ENCODE data around the gene DEDD2.

Gene DEDD2

GRCh38 chr19:42168206-42168605 is 49.3 kb downstream of the DEDD2 start:
- no peak for DNase-seq

DNA sequence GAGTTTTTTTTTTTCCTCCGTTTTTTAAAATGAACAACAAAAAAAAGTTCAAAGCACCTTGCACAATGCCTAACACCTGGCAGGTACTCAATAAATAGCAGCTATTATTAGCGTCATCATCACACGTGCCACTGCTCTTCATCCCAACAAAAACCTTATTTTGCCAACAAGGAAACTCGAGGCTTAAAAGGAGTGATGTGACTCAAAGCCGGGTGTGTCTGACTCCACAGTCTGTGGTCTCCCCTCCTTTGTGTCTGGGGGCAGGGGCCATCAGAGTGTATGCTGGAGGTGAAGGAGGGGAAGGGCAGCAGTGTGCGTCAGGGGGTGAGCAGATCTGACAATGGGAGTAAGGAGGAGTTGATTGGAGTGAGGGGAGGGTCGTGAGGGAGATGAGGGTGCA is 51.2 kb downstream of the DEDD2 start:
- DNase-seq = no peak

GRCh38 chr19:42165146-42165545 is 52.3 kb downstream of the DEDD2 start:
- no peak for DNase-seq

DNA sequence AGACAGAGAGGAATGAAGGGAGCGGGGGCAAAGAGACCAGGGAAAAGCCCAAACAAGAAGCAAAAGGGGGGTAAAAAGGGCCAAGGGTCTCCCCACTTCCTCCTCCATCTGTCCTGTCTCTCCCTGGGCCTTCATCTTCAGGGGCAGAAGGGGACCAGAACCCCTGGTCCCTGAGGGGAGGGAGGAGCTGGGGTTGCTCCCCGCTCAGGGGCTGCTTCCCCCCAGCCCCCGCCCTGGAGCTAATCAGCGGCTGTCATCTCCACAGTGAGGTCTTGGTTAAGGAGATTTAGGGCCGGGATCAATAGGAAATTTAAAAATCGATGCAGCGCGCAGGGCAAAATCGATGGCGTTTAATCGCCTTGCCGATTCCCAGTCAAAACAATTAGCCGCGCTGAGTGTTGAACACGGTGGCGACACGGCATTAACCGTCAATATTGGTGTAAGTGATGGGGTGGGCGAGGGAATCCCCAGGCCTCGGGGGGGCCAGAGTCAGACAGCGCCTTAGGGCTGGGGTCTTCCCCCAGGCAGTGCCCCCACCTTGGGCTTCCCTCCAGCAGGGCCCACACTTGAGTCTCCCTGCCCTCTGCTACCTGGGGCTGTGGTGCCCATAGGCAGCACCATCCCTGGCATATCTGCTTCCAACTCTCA is 55.7 kb downstream of the DEDD2 start:
- no peak for DNase-seq

DNA sequence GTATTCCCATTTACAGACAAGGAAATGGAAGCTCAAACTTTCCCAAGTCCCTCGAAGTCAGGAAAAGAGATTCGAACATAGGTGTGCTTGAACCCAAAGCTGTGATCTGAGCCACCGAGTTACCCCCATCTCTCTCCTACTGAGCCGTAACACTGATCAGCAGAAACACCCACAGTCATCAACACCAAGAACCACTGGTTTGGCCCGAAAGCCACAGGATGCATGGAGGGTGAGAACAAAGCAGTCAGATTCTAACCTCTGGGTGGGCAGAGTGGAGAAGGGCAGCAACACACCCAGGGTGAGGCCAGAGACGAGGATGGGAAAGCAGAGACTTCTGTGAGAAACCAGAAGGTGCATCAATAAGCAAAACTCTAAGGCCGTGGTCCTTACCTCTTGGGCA is 57.5 kb downstream of the DEDD2 start:
- DNase-seq = no peak

DNA sequence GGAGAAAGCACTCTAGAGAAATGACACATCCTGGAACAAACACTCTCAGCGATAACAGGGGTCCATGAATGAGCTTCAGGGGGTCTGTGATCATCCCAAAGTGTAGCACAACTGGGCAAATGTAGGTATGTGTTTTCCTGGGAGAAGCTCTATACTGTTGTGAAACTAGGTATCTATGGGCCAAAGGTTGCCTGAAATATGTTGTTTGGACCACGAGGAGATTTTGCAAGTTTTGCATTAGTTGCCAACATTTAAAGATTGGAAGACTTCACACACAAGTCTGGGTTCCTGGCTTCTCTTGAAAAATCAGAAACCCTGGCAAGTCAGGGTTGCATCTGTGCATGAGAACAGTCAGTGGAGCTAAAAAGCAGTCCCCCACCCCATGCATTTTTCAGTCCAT is 58.6 kb downstream of the DEDD2 start:
- no peak for DNase-seq

GRCh38 chr19:42156571-42156970 is 60.9 kb downstream of the DEDD2 start:
- DNase-seq = no peak

GRCh38 chr19:42155796-42156195 is 61.7 kb downstream of the DEDD2 start:
- no peak for DNase-seq

DNA sequence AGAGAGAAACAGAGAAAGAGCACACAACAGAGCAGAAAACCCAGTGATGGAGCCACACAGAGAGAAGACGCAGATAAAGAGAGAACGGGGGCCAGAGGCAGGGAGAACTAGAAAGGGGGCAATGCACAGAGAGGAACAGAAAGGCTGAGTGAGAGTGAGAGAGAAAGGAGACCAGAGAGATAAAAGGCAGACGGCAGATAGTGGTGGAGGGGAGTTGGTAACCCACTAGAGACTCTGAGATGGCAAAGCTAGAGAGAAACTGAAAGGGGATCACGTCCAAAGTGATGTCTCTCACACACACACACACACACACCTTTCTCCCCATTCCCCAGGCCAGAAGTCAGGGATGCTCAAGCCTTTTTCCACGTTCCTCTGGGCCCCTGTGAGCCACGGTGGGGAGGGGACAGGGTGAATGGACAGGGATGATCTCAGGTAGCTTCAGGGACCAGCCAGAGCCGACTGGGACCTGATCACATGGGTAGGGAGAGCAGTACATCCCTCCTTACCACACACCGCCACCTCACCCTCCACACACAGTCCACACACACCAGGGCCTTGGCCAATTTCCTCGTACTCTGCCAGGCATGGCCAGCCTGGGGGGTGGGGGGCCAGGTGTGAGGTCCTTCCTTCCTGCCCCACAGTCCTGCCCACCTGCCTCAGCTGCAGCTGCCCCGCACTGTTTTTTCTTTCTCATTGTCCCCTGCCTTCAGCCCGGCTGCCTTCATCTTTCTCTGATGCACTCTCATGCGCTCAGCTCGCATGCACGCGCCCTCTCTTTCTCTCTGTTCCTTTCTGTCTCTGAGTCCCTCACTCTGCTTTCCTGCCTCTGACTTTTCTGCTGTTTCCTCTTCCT is 62.8 kb downstream of the DEDD2 start:
- no peak for DNase-seq

GRCh38 chr19:42153672-42154433 is 63.6 kb downstream of the DEDD2 start:
- DNase-seq = no peak

GRCh38 chr19:42152910-42153671 is 64.4 kb downstream of the DEDD2 start:
- DNase-seq = no peak

DNA sequence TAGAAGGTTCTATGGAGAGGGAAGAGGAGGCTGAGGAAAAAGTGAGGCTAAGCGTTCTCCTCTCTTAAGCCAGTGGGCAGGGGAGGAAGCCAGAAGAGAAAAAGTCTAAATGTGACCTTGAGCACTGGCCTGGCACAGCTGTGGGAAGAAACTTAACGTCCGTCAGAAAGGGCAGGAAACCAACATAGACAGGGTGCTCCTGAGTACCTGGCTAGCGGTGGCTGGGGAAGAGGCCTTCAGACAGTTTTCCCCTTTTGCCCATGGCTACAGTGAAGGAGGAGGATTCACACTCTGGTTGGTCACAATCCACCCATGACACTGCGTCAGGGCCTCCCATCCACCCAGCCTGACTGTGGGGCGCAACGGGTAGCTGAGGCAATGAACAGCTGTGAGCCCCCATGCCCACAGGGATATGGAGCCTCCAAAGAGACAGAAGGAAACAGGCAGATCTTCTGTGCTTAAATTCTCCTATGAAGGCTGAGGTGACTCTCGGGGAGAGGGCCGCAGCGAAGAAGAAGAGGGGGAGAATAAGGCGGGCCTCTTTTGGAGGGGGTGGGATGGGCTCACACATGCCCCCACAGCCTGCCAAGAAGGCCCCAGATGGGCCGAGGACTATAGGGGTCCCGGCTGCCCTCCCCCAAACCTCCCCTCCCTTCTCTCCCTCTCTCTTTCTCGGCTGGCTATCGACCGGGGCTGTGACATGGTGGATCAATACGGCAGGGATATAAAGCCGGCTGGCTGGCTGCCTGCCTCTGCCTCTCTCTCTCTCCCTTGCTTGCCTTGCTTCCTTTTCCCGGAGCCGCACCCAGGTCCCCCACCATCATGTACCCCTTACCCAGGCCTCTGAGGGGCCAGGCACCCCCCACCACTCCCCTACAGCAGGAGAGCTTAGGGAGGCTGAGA is 65.4 kb downstream of the DEDD2 start:
- DNase-seq = no peak

DNA sequence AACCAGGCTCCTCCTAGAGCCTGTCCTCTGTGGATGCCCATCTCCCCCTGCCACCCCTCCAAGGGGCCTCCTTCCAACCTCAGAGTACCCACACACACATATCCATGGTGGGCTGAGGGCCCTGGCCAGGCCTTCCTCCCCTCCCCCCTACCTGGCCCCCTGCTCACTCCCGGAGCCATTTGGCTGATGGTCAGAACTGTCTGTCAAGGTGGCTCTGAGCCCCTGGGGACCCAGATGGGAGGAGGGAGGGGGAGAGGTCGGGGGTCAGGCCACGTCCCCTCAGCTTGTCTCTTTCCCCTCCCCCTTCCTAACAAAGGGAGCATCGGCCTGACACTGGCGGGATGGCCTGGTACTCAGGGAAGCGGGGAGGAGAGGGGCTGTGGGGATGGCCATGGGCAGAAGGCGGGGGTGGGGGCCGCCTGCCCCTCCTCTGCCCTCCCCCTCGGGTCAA is 66.5 kb downstream of the DEDD2 start:
- no peak for DNase-seq

DNA sequence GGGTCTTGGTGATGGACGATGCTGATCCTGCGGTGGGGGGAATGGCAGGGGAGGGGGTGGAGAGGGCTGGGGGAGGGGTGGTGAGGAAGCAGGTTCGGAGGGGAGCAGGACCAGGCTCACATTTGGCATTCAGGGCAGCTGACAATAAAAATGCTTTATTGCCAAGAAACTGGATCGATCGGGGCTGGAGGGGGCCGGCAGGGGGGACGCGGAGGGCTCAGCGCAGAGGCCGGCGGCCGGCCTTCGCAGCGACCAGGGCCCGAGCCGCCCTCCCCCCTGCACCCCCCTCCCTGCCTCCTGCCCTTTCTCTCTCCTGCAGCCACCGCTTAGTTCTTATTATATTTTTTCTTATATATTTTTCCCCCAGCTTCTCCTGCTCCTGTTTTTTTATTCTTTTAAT is 67.1 kb downstream of the DEDD2 start:
- DNase-seq = no peak

GRCh38 chr19:42149447-42150202 is 67.9 kb downstream of the DEDD2 start:
- DNase-seq = no peak

Measured in NCI-H510A (cell line).